Activated CD8-positive, alpha-beta T cell treated with anti-CD3 and anti-CD28 coated beads, Interleukin-2, amount 10 ng/mL, durations not matched to agents 7 days and 5 days (primary cell): ENCODE results near the gene KCNJ18. TPM values are rescaled to one million over a fixed set of nuclear protein-coding genes. Genes with fewer than 3 reads are reported as not detected.
"Not testable (repeated sequence)": the region's sequence is repeated elsewhere in the genome, so short reads cannot be mapped to it uniquely, and the experiment has no call there.

ENCODE experiments used
- ATAC-seq: fragments of 150-1000 bp; cut with Tn5 transposase; one replicate; pipeline ENCODE4 v1.10.0; 2021; ENCODE audit warnings: moderate library complexity
- CTCF ChIA-PET: fragments of 350-600 bp; sonication (Branson Sonifier 250); formaldehyde crosslinking; loops from one replicate; lab custom pipeline; 2021; ENCODE audit warnings: antibody characterized with exemption; lab: Charles Lee
- POLR2A ChIA-PET: fragments of 350-600 bp; sonication (Branson Sonifier 250); formaldehyde crosslinking; loops from one replicate; lab custom pipeline; 2021; ENCODE audit warnings: antibody characterized with exemption; lab: Charles Lee
- DNase-seq: peaks from one replicate; pipeline ENCODE4 v3.0.0-alpha.2; 2020
- H3K27ac Mint-ChIP-seq: one replicate; pipeline ENCODE4 v1.8.0; 2021; ENCODE audit warnings: mild to moderate bottlenecking, mixed read lengths
- H3K27me3 Mint-ChIP-seq: one replicate; pipeline ENCODE4 v1.8.0; 2021; ENCODE audit warnings: low read depth, mixed read lengths
- H3K36me3 Mint-ChIP-seq: one replicate; pipeline ENCODE4 v1.8.0; 2021; ENCODE audit warnings: low read depth, mixed read lengths
- H3K4me1 Mint-ChIP-seq: one replicate; pipeline ENCODE4 v1.8.0; 2021; ENCODE audit warnings: low read depth, mixed read lengths
- H3K4me3 Mint-ChIP-seq: one replicate; pipeline ENCODE4 v1.8.0; 2021; ENCODE audit warnings: mild to moderate bottlenecking, mixed read lengths
- H3K9me3 Mint-ChIP-seq: one replicate; pipeline ENCODE4 v1.8.0; 2022; ENCODE audit warnings: mixed read lengths; ENCODE audit not compliant: insufficient read depth
- total RNA-seq, 2 experiments: library from RNA; stranded (reverse); gene quantifications; one replicate each; pipeline ENCODE4 v1.2.3, GENCODE V29; 2021

The KCNJ18 gene
- total RNA-seq, 2 experiments from 2014 or later: not detected

- H3K27ac Mint-ChIP-seq, CTCF ChIA-PET, DNase-seq, ATAC-seq, H3K27me3 Mint-ChIP-seq, H3K4me1 Mint-ChIP-seq, H3K9me3 Mint-ChIP-seq, POLR2A ChIA-PET, H3K36me3 Mint-ChIP-seq, H3K4me3 Mint-ChIP-seq: not testable (repeated sequence)
Observed at GRCh38 chr17:21733931-21734330, 41.6 kb downstream of the KCNJ18 start.

DNA sequence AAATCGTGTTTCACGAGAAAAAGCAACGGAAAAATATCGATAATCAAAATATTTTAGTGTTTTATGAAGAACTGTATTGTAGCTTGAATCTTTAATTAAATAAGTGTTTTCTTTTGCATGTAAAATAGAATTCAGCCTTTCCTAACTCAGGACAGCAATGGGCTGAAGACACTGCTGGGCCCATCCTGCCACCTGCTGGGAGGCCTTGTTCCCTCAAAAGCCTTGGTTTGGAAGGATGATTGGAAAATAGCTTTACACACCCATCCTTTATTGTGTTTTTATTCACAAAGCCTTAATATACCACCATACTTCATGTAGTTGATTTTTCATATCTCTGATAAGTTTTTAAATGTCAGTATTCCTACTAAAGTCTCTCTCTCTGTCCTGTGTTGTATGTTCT is 43.5 kb downstream of the KCNJ18 start:
- H3K9me3 Mint-ChIP-seq, ATAC-seq, H3K4me3 Mint-ChIP-seq, H3K36me3 Mint-ChIP-seq, H3K4me1 Mint-ChIP-seq, DNase-seq, POLR2A ChIA-PET, H3K27me3 Mint-ChIP-seq, CTCF ChIA-PET, H3K27ac Mint-ChIP-seq: not testable (repeated sequence)

GRCh38 chr17:21737015-21737580 is 44.8 kb downstream of the KCNJ18 start:
- CTCF ChIA-PET: not testable (repeated sequence)

DNA sequence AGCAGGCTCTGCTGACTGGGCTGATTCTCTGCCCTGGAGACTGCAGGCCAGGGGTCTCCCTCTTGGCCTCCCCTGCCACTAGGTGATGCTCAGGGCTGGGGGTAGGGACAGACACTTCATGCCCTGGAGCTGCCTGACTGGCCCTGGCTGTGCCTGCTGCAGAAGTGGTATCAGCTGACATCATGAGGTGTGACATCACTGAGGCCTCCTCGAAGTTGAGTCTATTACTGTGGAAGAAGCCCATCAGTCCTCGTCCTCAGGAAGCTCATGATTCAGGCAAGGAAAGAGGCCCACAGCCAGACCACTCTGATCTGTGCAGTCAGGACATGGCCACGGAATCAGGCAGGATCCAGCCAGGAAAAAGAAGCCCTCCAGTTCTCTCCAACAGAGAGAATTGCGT is 45.9 kb downstream of the KCNJ18 start:
- POLR2A ChIA-PET, ATAC-seq, H3K36me3 Mint-ChIP-seq, H3K4me3 Mint-ChIP-seq, DNase-seq, H3K27ac Mint-ChIP-seq, H3K4me1 Mint-ChIP-seq, H3K27me3 Mint-ChIP-seq, CTCF ChIA-PET, H3K9me3 Mint-ChIP-seq: not testable (repeated sequence)

More at GRCh38 chr17:21737015-21737580, 44.8 kb downstream of the KCNJ18 start:
- H3K27me3 Mint-ChIP-seq, DNase-seq, H3K27ac Mint-ChIP-seq, H3K4me3 Mint-ChIP-seq, POLR2A ChIA-PET, H3K36me3 Mint-ChIP-seq, ATAC-seq, H3K4me1 Mint-ChIP-seq, H3K9me3 Mint-ChIP-seq: not testable (repeated sequence)

DNA sequence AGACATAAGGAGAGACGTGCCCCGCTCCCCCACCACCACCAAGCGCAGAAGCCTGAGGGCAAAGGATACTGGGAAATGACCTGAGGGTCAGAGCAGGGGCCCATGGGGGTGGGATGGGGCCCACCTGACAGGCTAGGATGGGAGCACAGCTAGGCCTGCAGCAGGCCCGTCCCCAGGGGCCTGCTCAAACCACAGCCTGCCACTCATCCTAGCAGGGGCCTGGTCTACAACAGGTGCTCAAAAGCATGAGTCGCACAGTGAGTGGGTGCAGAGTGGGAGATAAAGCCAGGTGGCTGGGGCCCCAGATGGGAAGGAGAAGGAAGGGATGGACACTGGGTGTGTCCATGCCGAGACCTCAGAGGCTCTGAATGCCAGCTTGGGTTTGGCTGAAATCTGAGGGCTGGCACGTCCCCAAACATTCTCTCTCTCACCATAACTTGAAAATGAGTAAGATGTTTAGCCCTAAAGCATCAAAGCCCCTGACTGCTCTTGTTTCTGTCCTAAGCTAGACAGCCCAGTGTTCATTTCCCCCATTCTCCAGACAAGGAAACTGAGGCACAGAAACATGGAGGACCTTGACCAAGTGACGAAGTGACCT is 46.7 kb downstream of the KCNJ18 start:
- H3K4me1 Mint-ChIP-seq, H3K27me3 Mint-ChIP-seq, H3K27ac Mint-ChIP-seq, DNase-seq, H3K9me3 Mint-ChIP-seq, ATAC-seq, H3K36me3 Mint-ChIP-seq, CTCF ChIA-PET, H3K4me3 Mint-ChIP-seq, POLR2A ChIA-PET: not testable (repeated sequence)

GRCh38 chr17:21739485-21739884 is 47.2 kb downstream of the KCNJ18 start:
- POLR2A ChIA-PET, CTCF ChIA-PET, ATAC-seq, H3K4me3 Mint-ChIP-seq, DNase-seq, H3K27ac Mint-ChIP-seq, H3K36me3 Mint-ChIP-seq, H3K9me3 Mint-ChIP-seq, H3K27me3 Mint-ChIP-seq, H3K4me1 Mint-ChIP-seq: not testable (repeated sequence)

DNA sequence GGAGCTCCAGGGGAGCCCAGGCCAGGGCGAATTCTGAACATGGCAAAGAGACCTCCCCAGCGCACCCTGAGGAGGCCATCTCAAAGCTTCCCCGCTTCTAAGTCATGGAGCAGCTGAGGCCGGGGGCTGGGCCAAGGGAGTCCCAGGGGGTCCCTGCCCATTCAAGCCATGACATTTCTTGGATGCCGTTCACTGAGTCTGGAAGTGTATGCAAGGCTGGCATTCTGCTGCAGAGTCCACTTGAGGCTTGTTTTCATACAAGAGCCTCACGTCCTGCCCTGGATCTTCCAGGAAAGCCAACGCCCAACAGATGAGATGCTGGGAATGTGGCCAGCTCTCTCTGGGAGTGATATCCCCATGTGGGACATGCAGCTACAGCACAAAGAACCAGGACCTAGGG is 48.5 kb downstream of the KCNJ18 start:
- POLR2A ChIA-PET, H3K9me3 Mint-ChIP-seq, ATAC-seq, H3K27ac Mint-ChIP-seq, H3K36me3 Mint-ChIP-seq, H3K4me3 Mint-ChIP-seq, DNase-seq, CTCF ChIA-PET, H3K4me1 Mint-ChIP-seq, H3K27me3 Mint-ChIP-seq: not testable (repeated sequence)

DNA sequence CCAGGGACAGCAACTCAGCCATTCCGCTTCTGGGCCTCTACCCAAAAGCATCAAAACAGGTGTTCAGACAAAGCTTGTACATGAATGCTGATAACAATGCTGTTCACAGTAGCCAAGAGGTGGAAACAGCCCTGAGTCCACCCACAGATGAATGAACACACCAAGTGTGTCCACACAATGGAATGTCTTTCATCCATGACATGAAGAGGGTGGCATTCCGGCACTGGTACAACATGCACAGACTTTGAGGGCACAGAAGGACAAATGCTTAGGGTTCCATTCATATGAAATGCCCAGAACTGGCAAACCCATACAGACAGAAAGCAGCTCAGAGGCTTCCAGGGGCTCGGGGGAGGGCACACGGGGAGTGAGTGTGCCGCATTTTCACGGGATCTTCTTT is 49.2 kb downstream of the KCNJ18 start:
- H3K4me3 Mint-ChIP-seq, H3K27me3 Mint-ChIP-seq, H3K4me1 Mint-ChIP-seq, CTCF ChIA-PET, H3K9me3 Mint-ChIP-seq, H3K36me3 Mint-ChIP-seq, ATAC-seq, POLR2A ChIA-PET, H3K27ac Mint-ChIP-seq, DNase-seq: not testable (repeated sequence)

GRCh38 chr17:21742326-21742725 is 50.0 kb downstream of the KCNJ18 start:
- Mint-ChIP-seq H3K36me3 (no peaks in the 10 kb centered on the region), H3K27ac (no peak overlapping the region), H3K4me1 (no peaks in the 10 kb centered on the region), H3K27me3 (no peaks in the 10 kb centered on the region), H3K4me3 (no peak overlapping the region), H3K9me3 (peaks cover under 1% of the 10 kb centered on the region)
- CTCF ChIA-PET: no interaction called here
- DNase-seq: no peak
- no peak for ATAC-seq
- POLR2A ChIA-PET: no interaction called here

DNA sequence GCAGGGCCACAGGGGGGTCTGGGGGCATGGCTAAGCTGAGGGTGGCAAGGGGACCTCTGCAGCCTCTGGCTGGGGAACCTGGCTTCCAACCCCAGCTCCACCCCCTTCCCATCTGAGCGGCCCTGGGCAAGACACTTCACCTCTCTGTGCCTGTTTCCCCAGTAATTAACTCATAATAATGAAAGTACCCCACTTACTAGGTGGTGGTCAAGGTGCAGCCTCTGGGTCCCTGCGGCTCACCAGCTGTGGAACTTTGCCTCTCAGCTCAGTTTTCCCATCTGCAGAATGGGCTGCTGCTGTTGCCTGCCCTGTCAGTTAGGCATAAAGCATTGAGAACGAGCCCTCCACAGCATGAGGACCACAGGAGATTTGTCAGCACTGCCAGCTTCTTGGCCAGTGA is 51.8 kb downstream of the KCNJ18 start:
- H3K27ac Mint-ChIP-seq, H3K36me3 Mint-ChIP-seq, ATAC-seq, H3K4me1 Mint-ChIP-seq, H3K27me3 Mint-ChIP-seq, POLR2A ChIA-PET, H3K4me3 Mint-ChIP-seq, DNase-seq, CTCF ChIA-PET, H3K9me3 Mint-ChIP-seq: not testable (repeated sequence)

GRCh38 chr17:21744621-21745020 is 52.3 kb downstream of the KCNJ18 start:
- H3K27me3 Mint-ChIP-seq, H3K27ac Mint-ChIP-seq, H3K9me3 Mint-ChIP-seq, H3K4me3 Mint-ChIP-seq, CTCF ChIA-PET, POLR2A ChIA-PET, H3K4me1 Mint-ChIP-seq, H3K36me3 Mint-ChIP-seq, ATAC-seq, DNase-seq: not testable (repeated sequence)

DNA sequence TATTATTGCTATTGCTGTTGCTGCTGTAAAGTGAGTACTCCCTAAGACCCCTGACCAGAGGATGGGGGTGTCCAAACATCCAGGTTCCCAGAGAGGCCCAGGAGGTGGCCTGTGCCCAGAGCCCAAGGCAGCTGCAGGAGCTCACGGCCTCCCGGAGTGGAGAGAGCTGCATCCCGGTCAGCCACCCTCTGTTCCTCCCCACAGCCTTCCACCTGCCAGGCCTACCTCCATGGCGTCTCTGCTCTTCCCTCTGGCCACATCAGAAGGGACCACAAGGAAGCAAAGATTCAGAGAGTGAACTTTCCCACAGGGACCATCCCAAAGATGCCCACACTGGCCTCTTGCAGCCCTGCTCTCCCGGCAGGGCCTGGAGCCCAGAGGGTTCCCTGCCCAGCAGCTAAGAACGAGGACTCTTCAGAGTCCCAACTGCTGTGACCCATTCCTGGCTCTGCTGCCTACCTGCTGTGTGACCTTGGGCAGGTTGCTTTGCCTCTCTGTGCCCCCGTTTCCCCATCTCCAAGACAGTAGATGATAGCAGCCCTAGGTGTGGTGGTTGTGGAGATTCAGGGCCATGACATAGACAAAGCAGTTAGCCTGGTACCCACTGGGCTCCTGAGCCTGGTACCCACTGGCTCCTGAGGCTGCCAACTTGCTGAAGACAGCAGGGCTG is 53.2 kb downstream of the KCNJ18 start:
- H3K9me3 Mint-ChIP-seq, H3K36me3 Mint-ChIP-seq, ATAC-seq, POLR2A ChIA-PET, H3K27me3 Mint-ChIP-seq, DNase-seq, H3K27ac Mint-ChIP-seq, CTCF ChIA-PET, H3K4me1 Mint-ChIP-seq, H3K4me3 Mint-ChIP-seq: not testable (repeated sequence)
